Measurements from ENCODE around the gene NEK11. TPM values are rescaled to one million over a fixed set of nuclear protein-coding genes. Genes with fewer than 3 reads are reported as not detected.

Gene NEK11
- total and polyA plus RNA-seq, 2 donors (not counting 3 experiments of a cell fraction or from before 2014, with no cell fraction given): 1.7 to 4.3 TPM

DNA sequence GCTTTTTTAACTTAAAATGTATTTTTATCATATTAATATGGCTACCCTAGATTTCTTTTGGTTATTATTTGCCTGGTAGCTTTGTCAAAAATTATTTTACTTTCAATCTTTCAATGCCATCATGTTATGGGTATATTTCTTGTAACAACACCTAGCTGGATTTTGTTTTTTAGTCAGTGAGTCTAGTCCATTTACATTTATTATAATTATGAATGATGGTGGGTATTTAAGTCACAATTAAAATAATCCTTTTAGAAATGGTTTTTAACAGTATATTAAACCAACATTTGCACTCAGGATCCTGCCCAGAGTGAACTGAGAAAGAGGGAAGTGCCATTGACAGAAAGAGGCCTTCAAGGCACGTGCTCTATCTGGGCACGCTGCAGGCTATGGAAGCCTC lies 315.1 kb downstream of the NEK11 start:
- DNase-seq (ENCODE audit: low read depth, low spot score): no peak
- Histone ChIP-seq H3K27ac (ENCODE audit: insufficient read depth, low read depth, low read length) (no peak overlapping the region), H3K36me3 (ENCODE audit: control insufficient read depth in 2 of 2, extremely low read depth in 1 of 2, insufficient read depth in 2 of 2, low read length in 2 of 2) (no peaks in the 10 kb centered on the region), H2AFZ (ENCODE audit: low read depth, low read length) (no peak overlapping the region), H3K9ac (replicated peaks; ENCODE audit: extremely low read depth, insufficient read depth, low read length) (no peak overlapping the region), H3K4me3 (replicated peaks in 1 of 3; ENCODE audit: insufficient read depth in 1 of 3, low read depth in 1 of 3, low read length in 3 of 3) (no peak overlapping the region), H3K4me1 (ENCODE audit: control insufficient read depth, extremely low read depth, insufficient read depth, low read length) (peaks cover 10% of the 10 kb centered on the region), H3K27me3 (ENCODE audit: control insufficient read depth in 2 of 2, insufficient read depth in 2 of 2, low read length in 2 of 2) (peaks cover 0 to 2% of the 10 kb centered on the region in 2 experiments), H3K9me3 (replicated peaks; ENCODE audit: control insufficient read depth, insufficient read depth, low read length) (no peaks in the 10 kb centered on the region), H4K20me1 (replicated peaks; ENCODE audit: control insufficient read depth, extremely low read depth, insufficient read depth, low read length) (no peaks in the 10 kb centered on the region), H3K4me2 (ENCODE audit: insufficient read depth, low read length) (no peak overlapping the region), H3K9me1 (replicated peaks; ENCODE audit: control insufficient read depth, extremely low read depth, insufficient read depth, low read length) (no peaks in the 10 kb centered on the region), H3K79me2 (ENCODE audit: control insufficient read depth, insufficient read depth, low read length) (no peaks in the 10 kb centered on the region)
- dilution Hi-C loops (cut with MboI; ENCODE audit: extremely low pct_ligation_motif_present, low sequenced_read_pairs): no loop called here
- ChIA-PET POLR2A (no interaction called here), CTCF (no interaction called here)
- no peak for FAIRE-seq
- no TSS peak for BruUV-seq (replicated peaks)
- TF ChIP-seq POLR2A (IDR thresholded peaks at IDR 0.05; ENCODE audit: low read depth, low read length): no peak
- TF ChIP-seq, protein P1, sequence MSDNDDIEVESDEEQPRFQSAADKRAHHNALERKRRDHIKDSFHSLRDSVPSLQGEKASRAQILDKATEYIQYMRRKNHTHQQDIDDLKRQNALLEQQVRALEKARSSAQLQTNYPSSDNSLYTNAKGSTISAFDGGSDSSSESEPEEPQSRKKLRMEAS (IDR thresholded peaks at IDR 0.05; ENCODE audit: insufficient read depth, insufficient read length): no peak
- TF ChIP-seq EZH2 (IDR thresholded peaks at IDR 0.05; ENCODE audit: borderline replicate concordance, low read depth, low read length, severe bottlenecking): no peak
- intact Hi-C loops (cut with micrococcal nuclease): no loop called here

DNA sequence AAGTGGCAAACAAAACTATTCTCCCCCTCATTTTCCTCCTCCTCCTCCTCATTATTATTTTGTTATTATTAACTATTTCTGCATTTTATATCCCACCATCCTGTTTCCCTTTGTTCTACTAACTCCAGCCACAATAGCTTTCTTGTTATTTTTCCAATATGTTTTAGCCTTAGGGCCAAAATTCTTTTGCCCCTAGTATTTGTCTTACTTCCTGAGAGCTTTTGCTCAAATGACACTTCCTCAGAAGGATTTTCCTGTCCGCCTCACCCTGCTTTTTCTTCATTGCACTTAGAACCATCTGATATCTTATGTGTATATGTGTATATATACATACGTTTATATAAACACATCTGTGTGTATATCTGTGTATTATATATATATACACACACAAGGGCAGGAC lies 322.2 kb downstream of the NEK11 start:
- Histone ChIP-seq H3K27ac (ENCODE audit: insufficient read depth, low read depth, low read length) (peak overlapping the region; percentile 58), H3K4me3 (replicated peaks in 1 of 3; ENCODE audit: insufficient read depth in 1 of 3, low read depth in 1 of 3, low read length in 3 of 3) (no peak overlapping the region), H3K4me2 (ENCODE audit: insufficient read depth, low read length) (peak overlapping the region; percentile 60), H3K79me2 (ENCODE audit: control insufficient read depth, insufficient read depth, low read length) (no peaks in the 10 kb centered on the region), H4K20me1 (replicated peaks; ENCODE audit: control insufficient read depth, extremely low read depth, insufficient read depth, low read length) (no peaks in the 10 kb centered on the region), H3K9ac (replicated peaks; ENCODE audit: extremely low read depth, insufficient read depth, low read length) (no peak overlapping the region), H3K36me3 (ENCODE audit: control insufficient read depth in 2 of 2, extremely low read depth in 1 of 2, insufficient read depth in 2 of 2, low read length in 2 of 2) (no peaks in the 10 kb centered on the region), H3K9me3 (replicated peaks; ENCODE audit: control insufficient read depth, insufficient read depth, low read length) (no peaks in the 10 kb centered on the region), H3K9me1 (replicated peaks; ENCODE audit: control insufficient read depth, extremely low read depth, insufficient read depth, low read length) (no peaks in the 10 kb centered on the region), H2AFZ (ENCODE audit: low read depth, low read length) (no peak overlapping the region), H3K27me3 (ENCODE audit: control insufficient read depth in 2 of 2, insufficient read depth in 2 of 2, low read length in 2 of 2) (no peaks in the 10 kb centered on the region), H3K4me1 (ENCODE audit: control insufficient read depth, extremely low read depth, insufficient read depth, low read length) (peaks cover 41% of the 10 kb centered on the region)
- BruUV-seq (replicated peaks): no TSS peak
- intact Hi-C loops (cut with micrococcal nuclease): loop anchor here (2.0 kb wide), 1 partner anchor 32 kb away; the partner anchor contains the start of gene NUDT16
- CTCF ChIA-PET: interaction anchor here (1.9 kb wide), 1 partner anchor 10 kb away, joined by 9 read pairs; no protein-coding TSS in a partner anchor
- TF ChIP-seq POLR2A (IDR thresholded peaks at IDR 0.05; ENCODE audit: low read depth, low read length): no peak
- DNase-seq (ENCODE audit: low read depth, low spot score) (no peak), FAIRE-seq (peak; percentile 48)
- dilution Hi-C loops (cut with MboI; ENCODE audit: extremely low pct_ligation_motif_present, low sequenced_read_pairs): no loop called here
- POLR2A ChIA-PET: no interaction called here
